Activated naive CD8-positive, alpha-beta T cell treated with anti-CD3 and anti-CD28 coated beads, Interleukin-2, amount 50 U/mL, for 24 hours (primary cell): Measurements from ENCODE around the gene PRRX2.
"Not testable (repeated sequence)": the region's sequence is repeated elsewhere in the genome, so short reads cannot be mapped to it uniquely, and the experiment has no call there.

Experiments
- ATAC-seq: fragments of 150-1000 bp; cut with Tn5 transposase; one replicate; pipeline ENCODE4 v1.10.0; 2021
- DNase-seq: peaks from one replicate; pipeline ENCODE4 v3.0.0; 2021
- H3K27ac Mint-ChIP-seq: one replicate; pipeline ENCODE4 v1.8.0; 2021; ENCODE audit warnings: mild to moderate bottlenecking, mixed read lengths
- H3K27me3 Mint-ChIP-seq: one replicate; pipeline ENCODE4 v1.8.0; 2021; ENCODE audit warnings: mixed read lengths
- H3K36me3 Mint-ChIP-seq: one replicate; pipeline ENCODE4 v1.8.0; 2021; ENCODE audit warnings: low read depth, mixed read lengths
- H3K4me1 Mint-ChIP-seq: one replicate; pipeline ENCODE4 v1.8.0; 2021; ENCODE audit warnings: mixed read lengths
- H3K4me3 Mint-ChIP-seq: one replicate; pipeline ENCODE4 v1.8.0; 2021; ENCODE audit warnings: mild to moderate bottlenecking, moderate library complexity, mixed read lengths
- H3K9me3 Mint-ChIP-seq: one replicate; pipeline ENCODE4 v1.8.0; 2021; ENCODE audit warnings: mixed read lengths

The PRRX2 gene

GRCh38 chr9:129655154-129655553, 10.3 kb upstream of the PRRX2 start:
- ATAC-seq (no peak), DNase-seq (no peak)
- Mint-ChIP-seq H3K4me1 (no peaks in the 10 kb centered on the region), H3K27me3 (peaks cover 2% of the 10 kb centered on the region), H3K9me3 (no peaks in the 10 kb centered on the region), H3K36me3 (no peaks in the 10 kb centered on the region), H3K4me3 (no peak overlapping the region), H3K27ac (no peak overlapping the region)

DNA sequence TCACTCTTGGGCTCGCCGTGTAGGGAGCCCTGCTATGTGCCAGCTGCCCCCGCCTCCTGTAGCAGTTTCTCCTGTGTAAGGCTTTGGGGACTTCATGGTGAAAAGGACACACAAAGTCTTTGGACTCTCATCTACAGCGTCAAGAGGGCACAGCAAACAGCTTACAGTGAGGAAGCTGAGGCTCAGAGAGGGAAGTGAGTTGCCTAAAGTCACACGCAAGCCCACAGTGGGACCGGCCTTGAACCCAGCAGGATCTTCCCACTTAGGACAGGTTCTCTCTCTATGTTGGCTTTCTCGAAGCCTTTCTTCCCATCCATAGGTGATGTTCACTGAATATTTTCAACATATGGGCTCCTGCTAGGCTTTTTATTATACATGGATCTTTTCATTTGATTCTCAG, 9.8 kb upstream of the PRRX2 start:
- ATAC-seq: no peak
- H3K27me3 Mint-ChIP-seq: peaks cover 4% of the 10 kb centered on the region
- H3K27ac Mint-ChIP-seq: no peak overlapping the region
- H3K9me3 Mint-ChIP-seq: no peaks in the 10 kb centered on the region
- no peaks in the 10 kb centered on the region for H3K36me3 Mint-ChIP-seq
- H3K4me3 Mint-ChIP-seq: no peak overlapping the region
- no peaks in the 10 kb centered on the region for H3K4me1 Mint-ChIP-seq
- DNase-seq: no peak

DNA sequence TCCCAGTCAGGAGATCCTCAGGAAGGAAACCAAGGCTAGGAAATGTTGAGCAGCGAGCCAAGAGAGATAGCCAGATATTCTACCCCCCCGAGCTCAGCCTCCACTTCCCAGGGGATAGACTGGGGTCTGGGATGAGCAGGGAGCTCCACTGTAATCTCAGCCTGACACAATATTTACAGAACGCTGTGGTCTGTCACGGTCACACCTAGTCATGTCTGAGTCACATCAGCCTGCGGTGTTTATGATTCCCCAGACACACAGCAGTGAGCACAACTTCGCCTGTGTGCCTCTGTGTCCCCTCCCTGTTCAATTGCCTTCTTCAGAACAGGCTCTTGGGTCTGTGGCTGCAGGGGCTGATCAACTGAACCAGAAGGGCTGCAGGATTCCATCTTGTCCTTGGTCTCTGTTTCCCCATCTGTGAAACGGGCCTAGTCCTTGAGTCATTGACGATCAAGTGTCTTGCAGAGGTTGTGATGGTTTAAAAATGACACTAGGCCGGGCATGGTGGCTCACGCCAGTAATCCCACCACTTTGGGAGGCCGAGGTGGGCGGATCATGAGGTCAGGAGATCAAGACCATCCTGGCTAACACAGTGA, 8.6 kb upstream of the PRRX2 start:
- Mint-ChIP-seq H3K4me3 (no peak overlapping the region), H3K27ac (no peak overlapping the region), H3K4me1 (no peaks in the 10 kb centered on the region), H3K36me3 (no peaks in the 10 kb centered on the region), H3K9me3 (no peaks in the 10 kb centered on the region), H3K27me3 (peaks cover 6% of the 10 kb centered on the region)
- no peak for DNase-seq
- ATAC-seq: peak; percentile 68

DNA sequence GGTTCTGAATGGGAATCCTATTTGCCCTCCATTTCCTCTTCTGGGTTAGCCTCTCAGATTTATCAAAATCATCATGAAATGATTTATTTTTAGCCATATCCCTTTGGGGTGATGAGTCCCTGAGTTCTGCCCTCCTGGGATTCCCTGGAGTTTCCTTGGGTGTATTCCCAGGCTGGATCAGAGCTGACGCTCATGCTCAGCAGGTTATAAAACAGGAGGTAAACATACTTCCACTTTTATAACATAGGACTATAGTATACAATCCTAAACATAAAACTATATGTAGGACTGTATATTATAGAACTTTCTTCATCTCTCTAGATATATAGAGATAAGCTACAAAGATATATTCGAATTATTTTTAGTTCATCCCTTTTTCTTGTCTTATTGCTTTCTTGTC, 4.4 kb upstream of the PRRX2 start:
- no peaks in the 10 kb centered on the region for H3K4me1 Mint-ChIP-seq
- H3K4me3 Mint-ChIP-seq: no peak overlapping the region
- H3K36me3 Mint-ChIP-seq: no peaks in the 10 kb centered on the region
- H3K27ac Mint-ChIP-seq: no peak overlapping the region
- no peaks in the 10 kb centered on the region for H3K9me3 Mint-ChIP-seq
- ATAC-seq (no peak), DNase-seq (no peak)
- H3K27me3 Mint-ChIP-seq: peaks cover 16% of the 10 kb centered on the region

DNA sequence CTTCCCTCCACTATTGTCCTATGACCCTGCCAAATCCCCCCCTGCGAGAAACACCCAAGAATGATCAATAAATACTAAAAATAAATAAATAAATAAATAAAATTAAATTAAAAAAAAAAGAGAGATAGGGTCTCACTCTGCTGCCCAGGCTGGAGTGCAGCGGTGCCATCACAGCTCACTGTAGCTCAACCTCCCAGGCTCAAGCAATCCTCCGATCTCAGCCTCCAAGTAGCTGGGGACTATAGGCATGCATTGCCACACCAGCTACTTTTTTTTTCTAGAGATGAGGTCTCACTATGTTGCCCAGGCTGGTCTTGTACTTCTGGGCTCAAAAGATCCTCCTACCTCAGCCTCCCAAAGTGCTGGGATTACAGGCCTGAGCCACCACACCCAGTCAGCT, 3.2 kb upstream of the PRRX2 start:
- DNase-seq, H3K4me3 Mint-ChIP-seq, H3K27ac Mint-ChIP-seq, H3K4me1 Mint-ChIP-seq, H3K36me3 Mint-ChIP-seq, ATAC-seq, H3K9me3 Mint-ChIP-seq: not testable (repeated sequence)
- peaks cover 19% of the 10 kb centered on the region for H3K27me3 Mint-ChIP-seq

DNA sequence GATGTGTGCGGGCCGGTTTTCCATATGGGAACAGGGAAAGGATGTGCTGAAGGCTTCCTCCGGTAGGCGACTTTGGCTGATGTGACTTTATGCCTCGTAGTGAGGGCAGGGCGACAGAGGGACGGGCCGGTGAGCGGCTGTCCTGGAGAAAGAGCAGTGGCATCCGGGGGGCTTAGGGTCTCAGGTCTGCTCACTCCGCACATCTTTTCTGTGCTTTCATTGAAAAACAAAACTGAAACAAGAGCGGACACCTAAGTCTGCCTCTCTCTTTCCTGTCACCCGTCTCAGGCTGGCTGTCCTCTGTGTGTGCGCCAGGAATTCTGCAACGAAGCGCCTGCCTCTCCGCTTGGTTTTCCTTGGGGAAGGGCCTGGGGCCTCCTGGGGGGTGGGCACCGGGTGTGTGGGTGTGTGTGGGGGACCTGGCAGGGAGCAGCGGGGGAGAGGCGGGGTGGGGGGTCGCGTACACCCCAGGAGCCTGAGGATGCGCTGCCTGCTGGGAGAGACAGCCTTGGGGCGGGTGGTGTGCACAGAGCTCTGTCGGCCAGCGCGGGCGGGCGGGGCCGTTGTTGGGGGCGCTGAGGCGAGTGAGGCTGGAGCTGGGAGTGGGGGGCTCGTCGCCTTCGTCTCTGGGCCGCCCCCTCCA, 580 bp upstream of the PRRX2 start:
- H3K9me3 Mint-ChIP-seq: no peaks in the 10 kb centered on the region
- H3K4me3 Mint-ChIP-seq: peak overlapping the region; percentile 11
- no peak for ATAC-seq
- H3K27ac Mint-ChIP-seq: no peak overlapping the region
- no peaks in the 10 kb centered on the region for H3K4me1 Mint-ChIP-seq
- no peaks in the 10 kb centered on the region for H3K36me3 Mint-ChIP-seq
- H3K27me3 Mint-ChIP-seq: peaks cover 27% of the 10 kb centered on the region
- no peak for DNase-seq

DNA sequence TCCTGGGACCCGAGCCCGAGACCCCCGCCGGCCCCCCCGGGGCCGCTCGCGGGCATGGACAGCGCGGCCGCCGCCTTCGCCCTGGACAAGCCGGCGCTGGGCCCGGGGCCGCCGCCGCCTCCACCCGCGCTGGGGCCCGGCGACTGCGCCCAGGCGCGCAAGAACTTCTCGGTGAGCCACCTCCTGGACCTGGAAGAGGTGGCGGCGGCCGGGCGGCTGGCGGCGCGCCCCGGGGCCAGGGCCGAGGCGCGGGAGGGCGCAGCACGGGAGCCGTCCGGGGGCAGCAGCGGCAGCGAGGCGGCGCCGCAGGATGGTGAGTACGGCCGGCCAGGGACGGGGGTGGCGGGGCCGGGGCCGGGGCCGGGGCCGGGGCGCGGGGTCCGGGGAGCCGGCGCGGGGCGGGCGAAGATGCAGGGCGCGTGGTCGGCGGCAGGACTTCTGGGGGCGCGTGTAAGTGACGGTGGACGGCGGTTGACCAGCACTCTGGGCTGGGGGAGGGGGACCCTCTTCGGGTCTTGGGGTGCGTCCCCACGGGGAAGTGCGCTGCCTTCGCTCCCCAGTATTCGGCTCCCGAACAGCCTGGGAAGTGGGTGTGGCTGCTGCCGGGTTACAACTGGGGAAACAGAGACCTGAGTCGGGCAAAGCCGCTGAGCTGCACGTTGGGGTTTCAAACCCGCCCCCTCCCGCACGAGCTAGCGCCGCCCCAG, 520 bp downstream of the PRRX2 start:
- peaks cover 2% of the 10 kb centered on the region for H3K4me1 Mint-ChIP-seq
- no peak for DNase-seq
- H3K27ac Mint-ChIP-seq: no peak overlapping the region
- no peak overlapping the region for H3K4me3 Mint-ChIP-seq
- no peaks in the 10 kb centered on the region for H3K9me3 Mint-ChIP-seq
- H3K27me3 Mint-ChIP-seq: peaks cover 27% of the 10 kb centered on the region
- no peak for ATAC-seq
- no peaks in the 10 kb centered on the region for H3K36me3 Mint-ChIP-seq

DNA sequence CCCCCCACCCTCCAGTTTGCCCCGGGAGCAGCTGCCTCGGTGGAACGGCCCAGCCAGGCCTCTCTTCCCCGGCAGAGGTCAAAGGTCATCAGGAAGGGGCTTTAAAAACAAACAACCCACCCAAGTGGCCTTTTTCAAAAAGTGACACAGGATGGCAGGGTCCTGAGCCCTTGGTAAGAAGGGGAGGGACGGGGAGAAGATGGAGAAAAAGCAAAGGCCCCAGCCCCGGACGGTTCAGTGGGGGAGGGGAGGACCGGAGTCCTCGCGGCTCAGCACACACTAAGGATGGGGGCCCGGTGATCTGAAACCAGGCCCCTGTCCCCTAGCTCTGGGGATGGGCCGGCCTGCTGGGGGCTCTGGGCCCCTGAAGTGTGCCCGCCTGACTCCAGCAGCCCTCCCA, 1.1 kb downstream of the PRRX2 start:
- Mint-ChIP-seq H3K27me3 (peaks cover 27% of the 10 kb centered on the region), H3K4me3 (no peak overlapping the region), H3K27ac (no peak overlapping the region), H3K4me1 (peaks cover 5% of the 10 kb centered on the region), H3K36me3 (no peaks in the 10 kb centered on the region), H3K9me3 (no peaks in the 10 kb centered on the region)
- no peak for DNase-seq
- no peak for ATAC-seq

DNA sequence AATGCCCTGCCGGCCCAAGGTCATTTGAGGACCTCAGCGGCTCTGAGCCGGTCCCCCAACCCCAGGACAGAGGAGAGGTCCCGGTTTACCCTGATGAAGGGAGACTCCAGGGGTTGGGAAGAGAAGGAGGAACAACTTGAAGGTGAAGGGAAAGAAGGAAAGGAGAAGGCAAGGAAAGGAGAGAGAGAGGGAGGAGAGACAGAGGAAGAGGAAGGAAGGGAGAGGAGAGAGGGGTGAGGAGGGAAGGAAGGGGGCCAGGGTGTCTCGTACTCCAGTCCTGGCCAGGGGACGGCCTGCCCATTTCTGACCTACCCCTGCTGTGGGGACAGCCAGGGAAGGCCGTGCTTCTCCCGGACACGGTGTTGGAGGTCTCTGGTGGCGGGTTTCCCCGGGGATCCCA, 1.9 kb downstream of the PRRX2 start:
- Mint-ChIP-seq H3K9me3 (no peaks in the 10 kb centered on the region), H3K27ac (no peak overlapping the region), H3K36me3 (no peaks in the 10 kb centered on the region), H3K4me3 (no peak overlapping the region), H3K27me3 (peaks cover 27% of the 10 kb centered on the region), H3K4me1 (peaks cover 7% of the 10 kb centered on the region)
- DNase-seq (no peak), ATAC-seq (no peak)

- Mint-ChIP-seq H3K4me1 (peaks cover 7% of the 10 kb centered on the region), H3K27me3 (peaks cover 24% of the 10 kb centered on the region), H3K9me3 (no peaks in the 10 kb centered on the region), H3K27ac (no peak overlapping the region), H3K4me3 (no peak overlapping the region), H3K36me3 (no peaks in the 10 kb centered on the region)
- no peak for ATAC-seq
- DNase-seq: no peak
Observed at GRCh38 chr9:129667850-129668249, 2.4 kb downstream of the PRRX2 start.

GRCh38 chr9:129669141-129669718, 3.8 kb downstream of the PRRX2 start:
- no peak for ATAC-seq
- Mint-ChIP-seq H3K9me3 (no peaks in the 10 kb centered on the region), H3K27ac (no peak overlapping the region), H3K27me3 (peaks cover 25% of the 10 kb centered on the region), H3K36me3 (no peaks in the 10 kb centered on the region), H3K4me3 (no peak overlapping the region), H3K4me1 (peaks cover 7% of the 10 kb centered on the region)
- DNase-seq: peak; percentile 16

- H3K4me1 Mint-ChIP-seq: peaks cover 7% of the 10 kb centered on the region
Observed at GRCh38 chr9:129669946-129670345, 4.5 kb downstream of the PRRX2 start.

DNA sequence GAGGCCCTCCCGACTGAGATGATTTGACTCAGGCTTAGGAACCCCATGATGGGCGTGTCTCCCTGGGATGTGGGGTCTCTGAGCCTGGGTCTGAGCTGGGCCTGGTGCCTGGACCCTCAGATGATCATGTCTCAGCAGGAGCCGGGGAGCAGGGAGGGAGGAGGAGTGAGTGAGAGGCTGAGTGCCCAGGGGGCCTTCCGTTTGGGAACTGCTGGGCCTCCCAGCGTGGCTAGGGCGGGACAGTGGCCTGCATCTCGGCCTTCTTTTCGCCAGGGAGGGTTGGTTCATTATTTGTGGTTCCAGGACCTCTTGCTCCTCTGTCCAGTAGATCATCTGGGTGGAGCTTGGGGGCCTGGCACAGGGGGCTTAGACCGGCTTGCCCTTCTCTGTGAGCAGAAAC, 5.6 kb downstream of the PRRX2 start:
- DNase-seq (no peak), ATAC-seq (no peak)
- Mint-ChIP-seq H3K27me3 (peaks cover 16% of the 10 kb centered on the region), H3K9me3 (no peaks in the 10 kb centered on the region), H3K36me3 (no peaks in the 10 kb centered on the region), H3K27ac (no peak overlapping the region), H3K4me3 (no peak overlapping the region), H3K4me1 (peaks cover 7% of the 10 kb centered on the region)

More at GRCh38 chr9:129669946-129670345, 4.5 kb downstream of the PRRX2 start:
- no peaks in the 10 kb centered on the region for H3K9me3 Mint-ChIP-seq
- H3K4me3 Mint-ChIP-seq: no peak overlapping the region
- H3K27me3 Mint-ChIP-seq: peaks cover 20% of the 10 kb centered on the region
- DNase-seq (no peak), ATAC-seq (no peak)
- H3K36me3 Mint-ChIP-seq: no peaks in the 10 kb centered on the region
- no peak overlapping the region for H3K27ac Mint-ChIP-seq

GRCh38 chr9:129671519-129671918, 6.1 kb downstream of the PRRX2 start:
- peaks cover 17% of the 10 kb centered on the region for H3K27me3 Mint-ChIP-seq
- no peak overlapping the region for H3K27ac Mint-ChIP-seq
- H3K4me3 Mint-ChIP-seq: no peak overlapping the region
- H3K4me1 Mint-ChIP-seq: peaks cover 7% of the 10 kb centered on the region
- peak; percentile 38 for DNase-seq
- H3K9me3 Mint-ChIP-seq: no peaks in the 10 kb centered on the region
- H3K36me3 Mint-ChIP-seq: no peaks in the 10 kb centered on the region
- ATAC-seq: peak; percentile 92

DNA sequence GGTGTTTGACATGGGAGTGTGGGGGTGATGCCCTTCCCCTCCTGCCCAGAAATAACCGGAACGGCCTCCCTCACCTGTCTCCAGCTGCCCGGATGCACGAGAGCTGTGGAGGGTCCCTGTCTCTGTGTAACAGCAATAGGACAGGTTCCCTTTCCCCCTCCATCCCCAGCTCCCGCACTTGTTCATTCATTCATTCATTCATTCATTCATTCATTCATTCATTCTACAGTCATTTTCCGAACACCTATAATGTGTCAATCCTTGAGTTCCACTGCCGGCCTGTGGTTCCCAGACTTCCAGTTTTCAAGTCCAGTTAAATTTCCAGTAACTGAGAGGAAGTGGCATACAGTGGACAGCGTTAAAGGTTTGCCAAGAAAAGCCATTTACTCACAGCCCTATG, 7.3 kb downstream of the PRRX2 start:
- ATAC-seq (no peak), DNase-seq (no peak)
- peaks cover 7% of the 10 kb centered on the region for H3K4me1 Mint-ChIP-seq
- H3K36me3 Mint-ChIP-seq: no peaks in the 10 kb centered on the region
- no peak overlapping the region for H3K27ac Mint-ChIP-seq
- peaks cover 19% of the 10 kb centered on the region for H3K27me3 Mint-ChIP-seq
- no peaks in the 10 kb centered on the region for H3K9me3 Mint-ChIP-seq
- no peak overlapping the region for H3K4me3 Mint-ChIP-seq
